ENCODE measurements around the gene SH3TC1.

SH3TC1 gene

GRCh38 chr4:8239226-8239625, 40.1 kb downstream of the SH3TC1 start:
- Histone ChIP-seq H3K4me1 (ENCODE audit: insufficient read depth, low read length) (no peaks in the 10 kb centered on the region; the same call in 1 of the 2 replicates), H3K9ac (ENCODE audit: low read depth, low read length) (no peak overlapping the region), H3K9me3 (ENCODE audit: insufficient read depth, low read depth, low read length) (no peaks in the 10 kb centered on the region), H3K27ac (ENCODE audit: low read length) (no peak overlapping the region), H3K4me3 (ENCODE audit: low read length) (no peak overlapping the region), H3K27me3 (ENCODE audit: insufficient read depth, low read length) (0 out of 2 replicates have a peak, but pooled peaks cover 4% of the 10 kb centered on the region), H3K36me3 (ENCODE audit: insufficient read depth, low read depth, low read length) (no peaks in the 10 kb centered on the region)

- no peak overlapping the region for H3K27ac ChIP-seq (ENCODE audit: low read length)
- no peaks in the 10 kb centered on the region; the same call in 1 of the 2 replicates for H3K4me1 ChIP-seq (ENCODE audit: insufficient read depth, low read length)
- 0 out of 2 replicates have a peak, but pooled peaks cover 4% of the 10 kb centered on the region for H3K27me3 ChIP-seq (ENCODE audit: insufficient read depth, low read length)
- H3K4me3 ChIP-seq (ENCODE audit: low read length), result no peak overlapping the region
- H3K36me3 ChIP-seq (ENCODE audit: insufficient read depth, low read depth, low read length), result no peaks in the 10 kb centered on the region
- H3K9ac ChIP-seq (ENCODE audit: low read depth, low read length), result no peak overlapping the region
- no peaks in the 10 kb centered on the region for H3K9me3 ChIP-seq (ENCODE audit: insufficient read depth, low read depth, low read length)
Observed at GRCh38 chr4:8239661-8240060, 40.6 kb downstream of the SH3TC1 start.

- Histone ChIP-seq H3K4me3 (ENCODE audit: low read length) (no peak overlapping the region), H3K4me1 (ENCODE audit: insufficient read depth, low read length) (no peaks in the 10 kb centered on the region; the same call in 1 of the 2 replicates), H3K36me3 (ENCODE audit: insufficient read depth, low read depth, low read length) (no peaks in the 10 kb centered on the region), H3K27ac (ENCODE audit: low read length) (no peak overlapping the region), H3K9me3 (ENCODE audit: insufficient read depth, low read depth, low read length) (no peaks in the 10 kb centered on the region), H3K9ac (ENCODE audit: low read depth, low read length) (no peak overlapping the region), H3K27me3 (ENCODE audit: insufficient read depth, low read length) (0 out of 2 replicates have a peak, but pooled peaks cover 4% of the 10 kb centered on the region)
Observed at GRCh38 chr4:8240211-8241041, 41.3 kb downstream of the SH3TC1 start.

GRCh38 chr4:8241211-8241779, 42.2 kb downstream of the SH3TC1 start:
- Histone ChIP-seq H3K4me3 (ENCODE audit: low read length) (no peak overlapping the region), H3K36me3 (ENCODE audit: insufficient read depth, low read depth, low read length) (no peaks in the 10 kb centered on the region), H3K4me1 (ENCODE audit: insufficient read depth, low read length) (no peaks in the 10 kb centered on the region; the same call in 1 of the 2 replicates), H3K27ac (ENCODE audit: low read length) (no peak overlapping the region), H3K27me3 (ENCODE audit: insufficient read depth, low read length) (0 out of 2 replicates have a peak, but pooled peaks cover 4% of the 10 kb centered on the region), H3K9ac (ENCODE audit: low read depth, low read length) (no peak overlapping the region), H3K9me3 (ENCODE audit: insufficient read depth, low read depth, low read length) (no peaks in the 10 kb centered on the region)

- Histone ChIP-seq H3K27me3 (ENCODE audit: insufficient read depth, low read length) (0 out of 2 replicates have a peak, but pooled peaks cover 4% of the 10 kb centered on the region), H3K27ac (ENCODE audit: low read length) (no peak overlapping the region), H3K36me3 (ENCODE audit: insufficient read depth, low read depth, low read length) (no peaks in the 10 kb centered on the region), H3K4me3 (ENCODE audit: low read length) (no peak overlapping the region), H3K9me3 (ENCODE audit: insufficient read depth, low read depth, low read length) (no peaks in the 10 kb centered on the region), H3K9ac (ENCODE audit: low read depth, low read length) (no peak overlapping the region), H3K4me1 (ENCODE audit: insufficient read depth, low read length) (no peaks in the 10 kb centered on the region; the same call in 1 of the 2 replicates)
Observed at GRCh38 chr4:8241895-8242696, 43.0 kb downstream of the SH3TC1 start.

- Histone ChIP-seq H3K9ac (ENCODE audit: low read depth, low read length) (no peak overlapping the region), H3K36me3 (ENCODE audit: insufficient read depth, low read depth, low read length) (no peaks in the 10 kb centered on the region), H3K4me3 (ENCODE audit: low read length) (no peak overlapping the region), H3K9me3 (ENCODE audit: insufficient read depth, low read depth, low read length) (no peaks in the 10 kb centered on the region), H3K27me3 (ENCODE audit: insufficient read depth, low read length) (0 out of 2 replicates have a peak, but pooled peaks cover 4% of the 10 kb centered on the region), H3K4me1 (ENCODE audit: insufficient read depth, low read length) (no peaks in the 10 kb centered on the region; the same call in 1 of the 2 replicates), H3K27ac (ENCODE audit: low read length) (no peak overlapping the region)
Observed at GRCh38 chr4:8242782-8243560, 43.9 kb downstream of the SH3TC1 start.

GRCh38 chr4:8244001-8244757, 45.1 kb downstream of the SH3TC1 start:
- no peak overlapping the region for H3K4me3 ChIP-seq (ENCODE audit: low read length)
- no peaks in the 10 kb centered on the region; the same call in 1 of the 2 replicates for H3K4me1 ChIP-seq (ENCODE audit: insufficient read depth, low read length)
- H3K27me3 ChIP-seq (ENCODE audit: insufficient read depth, low read length), result 0 out of 2 replicates have a peak, but pooled peaks cover 4% of the 10 kb centered on the region
- H3K27ac ChIP-seq (ENCODE audit: low read length), result no peak overlapping the region
- no peaks in the 10 kb centered on the region for H3K36me3 ChIP-seq (ENCODE audit: insufficient read depth, low read depth, low read length)
- no peak overlapping the region for H3K9ac ChIP-seq (ENCODE audit: low read depth, low read length)
- H3K9me3 ChIP-seq (ENCODE audit: insufficient read depth, low read depth, low read length), result no peaks in the 10 kb centered on the region

GRCh38 chr4:8244931-8245460, 45.9 kb downstream of the SH3TC1 start:
- Histone ChIP-seq H3K4me1 (ENCODE audit: insufficient read depth, low read length) (no peaks in the 10 kb centered on the region; the same call in 1 of the 2 replicates), H3K27me3 (ENCODE audit: insufficient read depth, low read length) (0 out of 2 replicates have a peak, but pooled peaks cover 4% of the 10 kb centered on the region), H3K9me3 (ENCODE audit: insufficient read depth, low read depth, low read length) (no peaks in the 10 kb centered on the region), H3K9ac (ENCODE audit: low read depth, low read length) (no peak overlapping the region), H3K27ac (ENCODE audit: low read length) (no peak overlapping the region), H3K4me3 (ENCODE audit: low read length) (no peak overlapping the region), H3K36me3 (ENCODE audit: insufficient read depth, low read depth, low read length) (no peaks in the 10 kb centered on the region)

- Histone ChIP-seq H3K9ac (ENCODE audit: low read depth, low read length) (no peak overlapping the region), H3K4me3 (ENCODE audit: low read length) (no peak overlapping the region), H3K27ac (ENCODE audit: low read length) (no peak overlapping the region), H3K9me3 (ENCODE audit: insufficient read depth, low read depth, low read length) (no peaks in the 10 kb centered on the region), H3K36me3 (ENCODE audit: insufficient read depth, low read depth, low read length) (no peaks in the 10 kb centered on the region), H3K4me1 (ENCODE audit: insufficient read depth, low read length) (no peaks in the 10 kb centered on the region; the same call in 1 of the 2 replicates), H3K27me3 (ENCODE audit: insufficient read depth, low read length) (0 out of 2 replicates have a peak, but pooled peaks cover 4% of the 10 kb centered on the region)
Observed at GRCh38 chr4:8245884-8246833, 47.1 kb downstream of the SH3TC1 start.

All from iPS-20b (cell line).